HG03108 (cell line): ENCODE results near the gene DGKE.

ENCODE experiments used
- ATAC-seq: cut with Tn5 transposase; IDR thresholded peaks from one replicate; pipeline ENCODE4 v1.9.1; 2021; ENCODE audit warnings: moderate library complexity; ENCODE audit not compliant: unreplicated experiment

Gene DGKE

GRCh38 chr17:56833809-56834379 is at the start of gene DGKE, which contains the start of gene C17orf67:
Gene DGKE, plus strand, starts transcription at chr17:56834151. Its CDS starts 645 bp downstream, at chr17:56834796.
Gene C17orf67, minus strand, starts transcription at chr17:56833920. Its CDS starts 18,110 bp downstream, at chr17:56815810.
- peak; percentile 68 for ATAC-seq

DNA sequence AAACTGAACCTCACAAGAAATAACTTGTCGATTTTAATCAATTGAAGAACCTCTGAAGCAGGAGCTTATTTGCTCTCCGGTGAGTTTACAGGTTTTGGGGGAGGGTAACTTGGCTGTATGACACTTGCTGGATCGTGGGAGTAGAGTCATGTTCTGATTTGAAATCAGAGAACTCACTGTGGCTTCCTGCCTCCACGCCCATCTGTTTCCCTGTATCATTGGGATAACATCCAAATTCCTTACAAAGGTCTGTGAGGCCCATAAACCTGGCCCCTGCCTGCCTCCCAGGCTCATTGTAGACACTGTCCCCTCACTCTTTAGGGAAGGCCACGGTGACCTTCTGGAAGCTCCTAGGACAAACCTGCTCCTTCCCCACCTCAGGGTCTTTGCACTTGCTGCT is 48.5 kb upstream of the DGKE start:
- no peak for ATAC-seq

DNA sequence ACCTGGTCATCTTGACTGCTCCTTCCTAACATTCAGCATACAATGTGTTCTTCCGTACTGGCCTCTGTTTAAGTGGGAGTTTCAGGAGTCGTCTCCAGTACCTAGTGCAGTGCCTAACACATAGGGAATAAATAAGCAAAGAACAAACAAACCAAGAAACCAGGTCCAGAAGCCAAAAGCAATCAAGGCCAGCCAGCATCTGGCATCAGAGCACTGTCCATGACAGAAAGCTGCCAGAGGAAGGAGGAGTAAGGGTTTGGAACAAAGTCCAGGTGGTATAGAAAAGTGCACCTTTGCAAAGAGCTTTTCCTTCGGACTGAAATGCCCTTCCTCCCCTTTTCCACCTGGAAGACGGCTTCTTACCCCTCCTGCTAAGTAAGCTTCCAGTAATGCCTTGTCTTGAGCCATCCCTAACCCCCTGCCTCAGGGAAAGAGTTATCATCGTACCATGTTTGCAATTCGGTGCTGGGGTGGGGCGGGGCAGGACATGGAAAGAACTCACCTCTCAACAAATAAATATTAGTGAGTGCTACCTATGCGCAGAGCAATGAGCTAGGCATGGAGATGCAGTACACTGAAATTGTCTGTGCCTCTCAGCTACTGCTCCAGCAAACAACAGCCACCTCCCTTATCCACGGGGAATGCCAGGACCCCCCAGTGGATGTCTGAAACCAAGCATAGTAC is 47.8 kb upstream of the DGKE start:
- no peak for ATAC-seq

- peak; percentile 74 for ATAC-seq
Observed at GRCh38 chr17:56786989-56787482, 46.9 kb upstream of the DGKE start.

DNA sequence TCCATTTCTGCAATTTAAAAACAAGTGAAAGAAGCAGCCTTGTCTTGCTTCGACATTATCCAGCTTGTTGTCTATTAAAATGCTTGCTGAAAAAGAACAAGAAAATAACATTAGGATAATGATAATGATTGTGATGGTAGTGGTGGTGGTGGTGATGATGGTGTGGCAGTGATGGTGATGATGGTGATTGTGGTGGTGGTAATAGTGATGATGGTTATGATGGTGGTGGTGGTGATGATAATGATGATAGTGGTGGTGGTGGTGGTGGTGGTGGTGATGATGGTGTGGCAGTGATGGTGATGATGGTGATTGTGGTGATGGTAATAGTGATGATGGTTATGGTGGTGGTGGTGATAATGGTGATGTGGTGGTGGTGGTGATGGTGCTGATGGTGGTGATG is 41.7 kb upstream of the DGKE start:
- ATAC-seq: no peak

- ATAC-seq: no peak
Observed at GRCh38 chr17:56793531-56793930, 40.4 kb upstream of the DGKE start.

GRCh38 chr17:56793957-56794356 is 40.0 kb upstream of the DGKE start:
- no peak for ATAC-seq

GRCh38 chr17:56795221-56795865 is 38.6 kb upstream of the DGKE start:
- no peak for ATAC-seq

- no peak for ATAC-seq
Observed at GRCh38 chr17:56796536-56796935, 37.4 kb upstream of the DGKE start.

DNA sequence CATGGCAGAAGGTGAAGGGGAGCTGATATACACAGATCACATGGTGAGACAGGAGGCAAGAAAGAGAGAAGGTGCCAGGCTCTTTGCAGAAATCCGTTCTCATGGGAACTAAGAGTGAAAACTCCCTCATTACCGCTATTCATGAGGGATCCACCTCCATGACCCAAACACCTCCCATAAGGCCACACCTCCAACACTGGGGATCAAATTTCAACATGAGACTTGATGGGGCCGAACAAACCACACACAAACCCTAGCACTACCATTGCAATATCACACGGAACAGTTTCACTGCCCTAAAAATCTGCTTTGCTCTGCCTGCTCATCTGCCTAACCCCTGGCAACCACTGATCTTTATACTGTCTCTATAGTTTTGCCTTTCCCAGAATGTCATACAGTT is 35.0 kb upstream of the DGKE start:
- ATAC-seq: no peak

GRCh38 chr17:56801459-56802178 is 32.3 kb upstream of the DGKE start:
- ATAC-seq: no peak

DNA sequence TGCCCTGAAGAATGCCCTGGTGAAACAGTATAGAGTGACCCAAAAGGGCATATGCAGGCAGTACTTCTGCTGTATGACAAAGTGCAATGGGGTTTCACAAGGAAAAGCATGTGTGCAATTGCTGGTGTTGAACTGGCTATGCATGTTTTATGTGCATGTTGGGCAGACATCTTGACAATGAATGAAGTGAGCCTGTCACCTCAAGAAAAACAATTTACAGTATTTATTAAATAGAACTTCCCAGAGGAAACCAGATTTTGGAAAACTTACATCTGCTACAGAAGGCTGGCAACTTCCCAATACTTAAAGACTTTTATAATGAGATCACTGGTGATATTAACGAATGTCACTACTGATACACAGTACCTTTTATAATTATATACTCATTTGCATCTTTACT is 30.9 kb upstream of the DGKE start:
- no peak for ATAC-seq

GRCh38 chr17:56804454-56804853 is 29.5 kb upstream of the DGKE start:
- ATAC-seq: no peak

DNA sequence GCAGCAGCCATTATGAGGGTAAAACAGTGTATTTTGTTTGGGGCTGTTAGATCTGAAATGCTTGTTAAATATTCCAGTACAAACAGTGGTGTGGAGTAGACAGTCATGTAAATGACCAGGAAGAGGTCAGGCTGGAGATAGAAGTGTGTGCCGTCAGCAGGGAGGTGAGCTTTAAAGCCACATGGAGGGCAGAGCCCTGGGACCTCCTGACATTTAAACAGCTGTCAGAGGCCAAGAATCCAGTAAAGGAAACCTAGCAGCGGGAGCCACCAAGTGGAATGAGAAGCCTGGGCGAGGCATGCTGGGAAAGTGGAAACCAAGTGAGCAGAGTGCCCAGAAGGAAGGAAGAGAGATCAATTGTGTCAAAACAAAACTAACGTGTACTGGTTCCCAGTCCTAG is 27.0 kb upstream of the DGKE start:
- ATAC-seq: no peak

- no peak for ATAC-seq
Observed at GRCh38 chr17:56807723-56808122, 26.2 kb upstream of the DGKE start.

GRCh38 chr17:56808503-56808902 is 25.4 kb upstream of the DGKE start:
- ATAC-seq: no peak

DNA sequence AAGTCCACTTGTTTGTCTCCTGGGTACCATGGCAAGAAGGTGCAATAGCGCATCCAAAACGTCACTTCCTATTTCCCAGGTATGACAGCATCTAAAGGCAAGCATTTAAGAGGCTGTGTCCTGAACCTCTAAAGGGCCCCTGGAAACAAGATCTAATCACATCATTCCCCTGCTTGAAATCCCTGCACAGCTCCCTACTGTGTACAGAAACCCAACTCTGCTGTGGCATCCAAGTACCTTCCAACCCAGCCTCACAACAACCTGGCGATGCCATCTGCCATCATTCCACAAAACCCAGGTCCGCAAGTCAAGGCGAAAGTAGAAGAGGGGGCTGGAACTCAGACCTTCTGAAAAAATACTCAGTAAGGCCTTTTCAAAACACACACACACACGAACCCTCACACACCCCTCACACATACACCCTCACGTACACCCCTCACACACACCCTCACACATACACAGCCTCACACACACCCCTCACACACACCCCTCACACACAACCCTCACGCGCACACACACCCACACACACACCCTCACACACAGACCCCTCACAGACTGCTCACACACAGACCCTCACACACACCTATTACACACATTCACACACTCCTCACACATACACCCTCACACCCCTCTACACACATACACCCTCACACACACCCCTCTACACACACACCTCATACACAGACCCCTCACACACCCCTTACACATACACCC is 24.7 kb upstream of the DGKE start:
- no peak for ATAC-seq

DNA sequence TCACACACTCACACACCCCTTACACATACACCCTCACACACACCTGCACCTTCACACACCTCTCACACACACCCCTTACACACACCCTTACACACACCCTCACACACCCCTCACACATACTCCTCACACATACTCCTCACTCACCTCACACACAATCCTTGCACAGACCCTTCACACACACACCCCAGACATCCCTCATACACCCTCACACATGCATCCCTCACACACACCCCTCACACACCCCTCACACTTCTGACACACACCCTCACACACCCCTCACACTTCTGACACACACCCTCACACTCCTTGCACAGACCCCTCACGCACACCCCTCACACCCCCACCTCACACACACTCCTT is 24.2 kb upstream of the DGKE start:
- no peak for ATAC-seq

- ATAC-seq: no peak
Observed at GRCh38 chr17:56810343-56810742, 23.6 kb upstream of the DGKE start.

DNA sequence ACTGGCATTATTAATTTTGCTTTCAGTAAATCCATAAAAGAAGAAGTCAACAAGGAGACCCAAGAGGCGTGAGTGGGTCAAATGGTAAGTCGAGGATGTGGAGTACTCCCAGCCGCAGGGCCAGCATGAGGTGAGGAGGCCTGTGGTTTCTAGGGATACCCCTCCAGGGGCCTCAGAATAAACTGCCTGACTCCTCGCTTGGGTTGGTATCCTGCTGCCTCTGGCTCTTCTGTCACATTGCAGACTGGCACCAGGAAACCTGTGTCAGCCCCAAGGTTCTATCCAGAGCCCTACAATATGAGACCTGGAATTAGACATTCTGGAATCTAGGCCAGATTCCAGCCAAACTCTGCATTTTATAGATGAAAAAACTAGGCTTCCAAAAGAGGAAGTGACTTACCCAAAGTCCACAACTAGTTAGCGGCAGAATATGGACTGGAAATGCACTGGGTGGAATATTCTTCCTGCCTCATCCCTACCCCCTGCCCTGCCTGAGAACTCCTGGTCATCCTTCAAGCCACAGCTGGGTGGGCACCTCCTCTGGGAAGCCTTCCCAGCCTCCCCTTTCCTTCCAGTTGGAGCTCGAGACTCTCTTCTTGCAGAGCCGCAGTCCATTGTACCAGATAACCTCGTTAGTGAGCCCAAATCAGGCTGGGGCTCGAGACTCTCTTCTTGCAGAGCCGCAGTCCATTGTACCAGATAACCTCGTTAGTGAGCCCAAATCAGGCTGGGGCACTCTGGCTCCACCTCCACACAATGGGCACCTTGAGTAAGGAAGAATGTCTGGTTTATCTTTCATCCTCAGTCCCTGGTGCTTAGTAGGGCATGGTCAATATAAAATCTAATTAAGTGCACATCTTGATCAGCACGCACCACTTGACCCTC is 22.8 kb upstream of the DGKE start:
- ATAC-seq: no peak
